WERI-Rb-1 (cell line): ENCODE data around the gene WDR6.
A peak's percentile ranks its signal among the peaks of the same experiment; 100 is the strongest.

Experiments used
- DNase-seq: peaks from one replicate; pipeline ENCODE4 v3.0.0-alpha.2; 2020
- H3K27ac ChIP-seq: fragments of 250-450 bp; sonication (Bioruptor Pico); 2 replicates; pipeline ENCODE4 v1.5.1; 2020; ENCODE audit warnings: mild to moderate bottlenecking, moderate library complexity
- H3K27me3 ChIP-seq: fragments of 250-450 bp; sonication (Bioruptor Pico); 2 replicates; pipeline ENCODE4 v1.5.1; 2021; ENCODE audit warnings: mild to moderate bottlenecking, low read depth, moderate library complexity; ENCODE audit not compliant: insufficient read depth, severe bottlenecking
- H3K36me3 ChIP-seq: fragments of 250-450 bp; sonication (Bioruptor Pico); 2 replicates; pipeline ENCODE4 v1.5.1; 2020; ENCODE audit warnings: mild to moderate bottlenecking, moderate library complexity
- H3K4me3 ChIP-seq: 2 replicates; pipeline ENCODE4 v1.5.1; 2011; ENCODE audit warnings: low read depth, mild to moderate bottlenecking, control low read depth, low read length
- H3K9me3 ChIP-seq: fragments of 250-450 bp; sonication (Bioruptor Pico); 2 replicates; pipeline ENCODE4 v1.5.1; 2021; ENCODE audit warnings: mild to moderate bottlenecking, moderate library complexity; ENCODE audit not compliant: severe bottlenecking
- CTCF ChIP-seq: IDR thresholded peaks from 2 replicates; pipeline ENCODE4 v1.5.1; 2011; ENCODE audit warnings: low read depth, mild to moderate bottlenecking, control low read depth, inconsistent platforms, low read length

The WDR6 gene

GRCh38 chr3:48989796-48990635 is 17.2 kb upstream of the WDR6 start, which contains the start of gene P4HTM:
TSS of gene P4HTM (plus strand) at chr3:48990241. CDS start at chr3:48990257, 16 bp downstream.
- Histone ChIP-seq H3K27me3 (no peaks in the 10 kb centered on the region), H3K36me3 (peaks cover 38% of the 10 kb centered on the region), H3K9me3 (no peaks in the 10 kb centered on the region), H3K27ac (peak within 1 kb of the TSS; percentile 90), H3K4me3 (peak within 1 kb of the TSS; percentile 69)
- TF ChIP-seq CTCF: peak; percentile 53
- DNase-seq: peak; percentile 82

GRCh38 chr3:48990636-48991469 is 16.3 kb upstream of the WDR6 start:
- Histone ChIP-seq H3K27ac (peak overlapping the region; percentile 90), H3K36me3 (peaks cover 34% of the 10 kb centered on the region), H3K4me3 (peak overlapping the region; percentile 69), H3K27me3 (no peaks in the 10 kb centered on the region), H3K9me3 (no peaks in the 10 kb centered on the region)
- DNase-seq: peak; percentile 62
- TF ChIP-seq CTCF: no peak

- H3K27ac ChIP-seq: no peak overlapping the region
Observed at GRCh38 chr3:48991851-48992545, 15.2 kb upstream of the WDR6 start.

GRCh38 chr3:48993834-48994233 is 13.4 kb upstream of the WDR6 start:
- Histone ChIP-seq H3K27ac (no peak overlapping the region), H3K36me3 (peaks cover 28% of the 10 kb centered on the region), H3K9me3 (no peaks in the 10 kb centered on the region), H3K27me3 (no peaks in the 10 kb centered on the region), H3K4me3 (no peak overlapping the region)
- no peak for DNase-seq
- no peak for TF ChIP-seq CTCF

More at GRCh38 chr3:48991851-48992545, 15.2 kb upstream of the WDR6 start:
- Histone ChIP-seq H3K9me3 (no peaks in the 10 kb centered on the region), H3K36me3 (peaks cover 29% of the 10 kb centered on the region), H3K4me3 (no peak overlapping the region), H3K27me3 (no peaks in the 10 kb centered on the region)
- TF ChIP-seq CTCF: no peak
- DNase-seq: no peak

- no peak overlapping the region for H3K27ac ChIP-seq
- H3K4me3 ChIP-seq: no peak overlapping the region
- H3K27me3 ChIP-seq: no peaks in the 10 kb centered on the region
- H3K9me3 ChIP-seq: no peaks in the 10 kb centered on the region
- DNase-seq: no peak
- H3K36me3 ChIP-seq: peaks cover 23% of the 10 kb centered on the region
- no peak for TF ChIP-seq CTCF
Observed at GRCh38 chr3:48996640-48997039, 10.6 kb upstream of the WDR6 start.
